GM04504 (cell line): ENCODE results near the gene SETX.

ENCODE experiments used
- DNase-seq: peaks from one replicate; pipeline ENCODE4 v3.0.0-alpha.2; 2012; ENCODE audit warnings: low read depth

SETX gene

GRCh38 chr9:132240841-132241482, 113.8 kb downstream of the SETX start:
- peak; percentile 61 for DNase-seq

- DNase-seq = no peak
These were observed 114.6 kb downstream of the SETX start for GRCh38 chr9:132239999-132240840.

GRCh38 chr9:132239518-132239917, 115.3 kb downstream of the SETX start:
- no peak for DNase-seq

GRCh38 chr9:132238992-132239391, 115.8 kb downstream of the SETX start:
- DNase-seq = no peak

- DNase-seq = no peak
These were observed 116.5 kb downstream of the SETX start for GRCh38 chr9:132238026-132238972.

- DNase-seq = no peak
These were observed 117.3 kb downstream of the SETX start for GRCh38 chr9:132237481-132237880.

GRCh38 chr9:132236662-132237311, 118.0 kb downstream of the SETX start:
- no peak for DNase-seq

GRCh38 chr9:132235894-132236661, 118.7 kb downstream of the SETX start:
- DNase-seq = peak; percentile 28

GRCh38 chr9:132235125-132235524, 119.7 kb downstream of the SETX start:
- DNase-seq = no peak

- no peak for DNase-seq
These were observed 120.3 kb downstream of the SETX start for GRCh38 chr9:132234535-132234934.

GRCh38 chr9:132233138-132233537, 121.6 kb downstream of the SETX start:
- no peak for DNase-seq

GRCh38 chr9:132232522-132232921, 122.3 kb downstream of the SETX start:
- no peak for DNase-seq

GRCh38 chr9:132231019-132231701, 123.6 kb downstream of the SETX start:
- DNase-seq = no peak

GRCh38 chr9:132230605-132231004, 124.2 kb downstream of the SETX start:
- DNase-seq = no peak

- no peak for DNase-seq
These were observed 126.7 kb downstream of the SETX start for GRCh38 chr9:132228062-132228461.

- DNase-seq = no peak
These were observed 128.0 kb downstream of the SETX start for GRCh38 chr9:132226571-132227430.

- no peak for DNase-seq
These were observed 130.1 kb downstream of the SETX start for GRCh38 chr9:132224645-132225044.

GRCh38 chr9:132221941-132222340, 132.8 kb downstream of the SETX start:
- DNase-seq = no peak

- DNase-seq = no peak
These were observed 136.6 kb downstream of the SETX start for GRCh38 chr9:132218208-132218607.
